NCI-H146 treated with DMSO at 0.1 percent for 48 hours (cell line): Measurements from ENCODE around the gene MAPKAPK3.
A peak's percentile ranks its signal among the peaks of the same experiment; 100 is the strongest.

ENCODE experiments used
- DNase-seq: peaks from one replicate; lab custom pipeline; 2025; ENCODE audit not compliant: unreplicated experiment; lab: John Stamatoyannopoulos, UW

Gene MAPKAPK3

GRCh38 chr3:50608278-50608677, 8.7 kb upstream of the MAPKAPK3 start:
- no peak for DNase-seq

- DNase-seq, result no peak
Measured at GRCh38 chr3:50609071-50609762, 7.7 kb upstream of the MAPKAPK3 start.

- DNase-seq, result no peak
Measured at GRCh38 chr3:50609763-50610085, 7.2 kb upstream of the MAPKAPK3 start.

GRCh38 chr3:50610181-50610971, 6.6 kb upstream of the MAPKAPK3 start:
- no peak for DNase-seq

GRCh38 chr3:50610992-50611463, 5.9 kb upstream of the MAPKAPK3 start:
- DNase-seq, result no peak

GRCh38 chr3:50611464-50612233, 5.3 kb upstream of the MAPKAPK3 start, which contains the start of gene CISH:
Gene CISH (minus strand): TSS chr3:50611774. CDS start chr3:50611650, 124 bp downstream.
- peak; percentile 65 for DNase-seq

GRCh38 chr3:50612234-50612882, 4.6 kb upstream of the MAPKAPK3 start:
- no peak for DNase-seq

GRCh38 chr3:50612970-50613846, 3.7 kb upstream of the MAPKAPK3 start:
- no peak for DNase-seq

GRCh38 chr3:50615190-50615589, 1.8 kb upstream of the MAPKAPK3 start:
- DNase-seq, result no peak

GRCh38 chr3:50616003-50616769, 765 bp upstream of the MAPKAPK3 start:
- DNase-seq, result peak; percentile 50

GRCh38 chr3:50616770-50617095, 218 bp upstream of the MAPKAPK3 start:
- peak; percentile 43 for DNase-seq

GRCh38 chr3:50617911-50618481, 1.0 kb downstream of the MAPKAPK3 start:
- no peak for DNase-seq

- no peak for DNase-seq
Measured at GRCh38 chr3:50620420-50620819, 3.5 kb downstream of the MAPKAPK3 start.

- DNase-seq, result no peak
Measured at GRCh38 chr3:50620820-50621219, 3.9 kb downstream of the MAPKAPK3 start.

- no peak for DNase-seq
Measured at GRCh38 chr3:50622881-50623280, 5.9 kb downstream of the MAPKAPK3 start.

- no peak for DNase-seq
Measured at GRCh38 chr3:50623840-50624474, 7.0 kb downstream of the MAPKAPK3 start.

GRCh38 chr3:50624634-50625033, 7.7 kb downstream of the MAPKAPK3 start:
- DNase-seq, result no peak

GRCh38 chr3:50625231-50626182, 8.6 kb downstream of the MAPKAPK3 start:
- no peak for DNase-seq
